Mucosa of gallbladder (tissue), 1 donor: ENCODE measurements around the gene MIOX. TPM values are rescaled to one million over a fixed set of nuclear protein-coding genes. Genes with fewer than 3 reads are reported as not detected.

ENCODE experiments used
- DNase-seq: peaks from one replicate; pipeline ENCODE4 v3.0.0-alpha.2; 2020; ENCODE audit warnings: low spot score
- total RNA-seq: library from RNA; stranded (reverse); gene quantifications from one replicate; pipeline ENCODE4 v1.2.1, GENCODE V29; 2021
- donor health status: DM: no; HTN: no; CAD: no.

The MIOX gene
- total RNA-seq, result 1.6 TPM

- DNase-seq, result no peak
Observed at GRCh38 chr22:50486561-50487289, at the start of gene MIOX. MIOX (plus strand) TSS chr22:50486859; CDS start chr22:50486898, 39 bp downstream.

GRCh38 chr22:50437511-50438304 lies 49.0 kb upstream of the MIOX start:
- no peak for DNase-seq

- no peak for DNase-seq
Observed at GRCh38 chr22:50438305-50439275, 48.1 kb upstream of the MIOX start.

- no peak for DNase-seq
Observed at GRCh38 chr22:50439314-50439870, 47.3 kb upstream of the MIOX start.

- DNase-seq, result no peak
Observed at GRCh38 chr22:50439871-50440331, 46.8 kb upstream of the MIOX start.

- no peak for DNase-seq
Observed at GRCh38 chr22:50440544-50441249, 46.0 kb upstream of the MIOX start.

- no peak for DNase-seq
Observed at GRCh38 chr22:50441428-50441993, 45.1 kb upstream of the MIOX start.

- no peak for DNase-seq
Observed at GRCh38 chr22:50443197-50443596, 43.5 kb upstream of the MIOX start.

GRCh38 chr22:50443801-50444625 lies 42.6 kb upstream of the MIOX start:
- no peak for DNase-seq

GRCh38 chr22:50444663-50445062 lies 42.0 kb upstream of the MIOX start:
- peak; percentile 75 for DNase-seq

- no peak for DNase-seq
Observed at GRCh38 chr22:50445071-50445879, 41.4 kb upstream of the MIOX start.

GRCh38 chr22:50445880-50446707 lies 40.6 kb upstream of the MIOX start:
- no peak for DNase-seq

GRCh38 chr22:50446708-50447575 lies 39.7 kb upstream of the MIOX start:
- DNase-seq, result no peak

- no peak for DNase-seq
Observed at GRCh38 chr22:50447576-50448551, 38.8 kb upstream of the MIOX start.

GRCh38 chr22:50452649-50453048 lies 34.0 kb upstream of the MIOX start:
- DNase-seq, result no peak
